Stimulated activated CD8-positive, alpha-beta memory T cell treated with anti-CD3 and anti-CD28 coated beads, Interleukin-15, amount 100 ng/mL, for 1 hour (primary cell): Measurements from ENCODE around the gene SLC31A1.

Source experiments
- DNase-seq: peaks from one replicate; pipeline ENCODE4 v3.0.0-alpha.2; 2020; ENCODE audit warnings: low read depth

SLC31A1 gene

GRCh38 chr9:113221003-113221799, at the start of gene SLC31A1, which contains the start of gene FKBP15:
Gene SLC31A1, plus strand, starts transcription at chr9:113221544. Its CDS starts 34,605 bp downstream, at chr9:113256149.
Gene FKBP15, minus strand, starts transcription at chr9:113221277. Its CDS starts 34 bp downstream, at chr9:113221243.
- DNase-seq: peak; percentile 91

GRCh38 chr9:113173341-113173740, 48.0 kb upstream of the SLC31A1 start:
- DNase-seq: no peak

GRCh38 chr9:113176803-113177202, 44.5 kb upstream of the SLC31A1 start:
- no peak for DNase-seq

GRCh38 chr9:113177251-113177650, 44.1 kb upstream of the SLC31A1 start:
- DNase-seq: no peak

GRCh38 chr9:113178087-113178486, 43.3 kb upstream of the SLC31A1 start:
- DNase-seq: no peak

GRCh38 chr9:113179839-113180238, 41.5 kb upstream of the SLC31A1 start:
- no peak for DNase-seq

- DNase-seq: no peak
Observed at GRCh38 chr9:113181165-113181564, 40.2 kb upstream of the SLC31A1 start.

GRCh38 chr9:113183956-113184488, 37.3 kb upstream of the SLC31A1 start:
- DNase-seq: no peak

GRCh38 chr9:113184539-113184938, 36.8 kb upstream of the SLC31A1 start:
- DNase-seq: no peak

GRCh38 chr9:113185271-113185670, 36.1 kb upstream of the SLC31A1 start:
- DNase-seq: no peak

GRCh38 chr9:113186137-113186755, 35.1 kb upstream of the SLC31A1 start:
- DNase-seq: no peak

- DNase-seq: no peak
Observed at GRCh38 chr9:113187929-113188595, 33.3 kb upstream of the SLC31A1 start.

- no peak for DNase-seq
Observed at GRCh38 chr9:113192455-113192854, 28.9 kb upstream of the SLC31A1 start.

GRCh38 chr9:113199683-113200329, 21.5 kb upstream of the SLC31A1 start:
- DNase-seq: no peak

- DNase-seq: no peak
Observed at GRCh38 chr9:113205432-113205831, 15.9 kb upstream of the SLC31A1 start.

GRCh38 chr9:113205861-113206260, 15.5 kb upstream of the SLC31A1 start:
- no peak for DNase-seq

GRCh38 chr9:113210815-113211214, 10.5 kb upstream of the SLC31A1 start:
- DNase-seq: no peak

GRCh38 chr9:113215132-113215531, 6.2 kb upstream of the SLC31A1 start:
- no peak for DNase-seq

GRCh38 chr9:113216406-113216805, 4.9 kb upstream of the SLC31A1 start:
- DNase-seq: no peak

- no peak for DNase-seq
Observed at GRCh38 chr9:113219186-113219936, 2.0 kb upstream of the SLC31A1 start.

GRCh38 chr9:113219969-113220368, 1.4 kb upstream of the SLC31A1 start:
- DNase-seq: no peak
